Stomach (tissue), 4 donors: Measurements from ENCODE around the gene TMIE.

ENCODE experiments used
- CTCF ChIP-seq, 7 experiments: fragments of 450-650 bp in 4 of 7; fragments of 200-600 bp in 3 of 7; sonication (generic) in 3 of 7; IDR thresholded peaks; one replicate each; pipeline ENCODE4 v1.5.1; 2016 to 2019; ENCODE audit warnings: antibody characterized with exemption in 7 of 7, control low read depth in 2 of 7, mild to moderate bottlenecking in 1 of 7
- EP300 ChIP-seq: sonication (generic); formaldehyde crosslinking; IDR thresholded peaks from one replicate; pipeline ENCODE4 v1.6.1; 2017; ENCODE audit warnings: antibody characterized with exemption

- TF ChIP-seq CTCF (IDR thresholded peaks at IDR 0.05) (no peak), EP300 (no peak)
These were observed 35.3 kb upstream of the TMIE start for GRCh38 chr3:46665763-46666452.
